IMR-90 (cell line): ENCODE results near the gene TSPAN19. TPM values are rescaled to one million over a fixed set of nuclear protein-coding genes. Genes with fewer than 3 reads are reported as not detected.

Source experiments
- ATAC-seq: fragments of 200-7000 bp; cut with Tn5 transposase; 2 replicates; pipeline ENCODE4 v1.9.1; 2020; ENCODE audit warnings: low read depth, mild to moderate bottlenecking, moderate library complexity
- BruUV-seq: library from RNA; stranded (reverse); fragments of 400-500 nt; replicated peaks from 2 replicates; lab custom pipeline; 2021; lab: Mats Ljungman, UMichigan
- CTCF ChIA-PET: fragments of 300-600 bp; formaldehyde crosslinking; extraction: SDS; loops from one replicate; lab custom pipeline; 2021; ENCODE audit warnings: antibody characterized with exemption; lab: Yijun Ruan, JAX
- POLR2A ChIA-PET: fragments of 300-600 bp; sonication (Branson Sonifier 250); formaldehyde crosslinking; loops from one replicate; lab custom pipeline; 2022; ENCODE audit warnings: antibody characterized with exemption; ENCODE audit not compliant: unreplicated experiment; lab: Charles Lee
- DNase-seq: peaks from one replicate; pipeline ENCODE4 v3.0.0; 2013
- H2AFZ ChIP-seq: replicated peaks from 2 replicates; pipeline ENCODE3; 2013; ENCODE audit warnings: low read length, mild to moderate bottlenecking; ENCODE audit not compliant: poor library complexity
- H2AK5ac ChIP-seq: 2 replicates; pipeline ENCODE4 v1.6.1; 2013; ENCODE audit warnings: low read depth, low read length, inconsistent platforms
- H2AK9ac ChIP-seq: replicated peaks from 2 replicates; pipeline ENCODE3; 2013; ENCODE audit warnings: mild to moderate bottlenecking, low read depth, low read length, moderate library complexity; ENCODE audit not compliant: poor library complexity
- H2BK120ac ChIP-seq: 2 replicates; pipeline ENCODE4 v1.6.1; 2013; ENCODE audit warnings: low read depth, low read length, inconsistent platforms
- H2BK15ac ChIP-seq: 3 replicates; pipeline ENCODE4 v1.6.1; 2013; ENCODE audit warnings: low read depth, low read length, inconsistent platforms
- H2BK20ac ChIP-seq: 2 replicates; pipeline ENCODE4 v1.6.1; 2013; ENCODE audit warnings: low read depth, mild to moderate bottlenecking, inconsistent platforms, low read length, moderate library complexity
- H2BK5ac ChIP-seq: 2 replicates; pipeline ENCODE4 v1.6.1; 2013; ENCODE audit warnings: mild to moderate bottlenecking, low read depth, low read length, inconsistent platforms; ENCODE audit not compliant: poor library complexity, severe bottlenecking
- H3K14ac ChIP-seq: replicated peaks from 2 replicates; pipeline ENCODE4 v1.6.1; 2013; ENCODE audit warnings: low read depth, low read length, inconsistent platforms
- H3K18ac ChIP-seq: 2 replicates; pipeline ENCODE4 v1.6.1; 2013; ENCODE audit warnings: low read depth, low read length, control low read depth
- H3K23ac ChIP-seq: 2 replicates; pipeline ENCODE4 v1.6.1; 2013; ENCODE audit warnings: low read depth, low read length, inconsistent platforms
- H3K27ac ChIP-seq: 2 replicates; pipeline ENCODE4 v1.5.1; 2013; ENCODE audit warnings: mild to moderate bottlenecking, control low read depth, low read length; ENCODE audit not compliant: insufficient read depth
- H3K27me3 ChIP-seq: 2 replicates; pipeline ENCODE4 v1.6.1; 2013; ENCODE audit warnings: low read length; ENCODE audit not compliant: control insufficient read depth, insufficient read depth
- H3K36me3 ChIP-seq: 2 replicates; pipeline ENCODE4 v1.6.1; 2013; ENCODE audit warnings: low read length, mixed read lengths; ENCODE audit not compliant: control insufficient read depth, insufficient read depth
- H3K4ac ChIP-seq: 2 replicates; pipeline ENCODE4 v1.6.1; 2013; ENCODE audit warnings: low read depth, low read length, inconsistent platforms
- H3K4me1 ChIP-seq: 2 replicates; pipeline ENCODE4 v1.6.1; 2013; ENCODE audit warnings: low read length, mixed read lengths; ENCODE audit not compliant: control insufficient read depth, insufficient read depth
- H3K4me2 ChIP-seq: 2 replicates; pipeline ENCODE4 v1.6.1; 2013; ENCODE audit warnings: low read depth, mild to moderate bottlenecking, control low read depth, low read length, moderate library complexity
- H3K4me3 ChIP-seq: 2 replicates; pipeline ENCODE4 v1.5.1; 2013; ENCODE audit warnings: low read depth, mild to moderate bottlenecking, control low read depth, low read length, moderate library complexity; ENCODE audit not compliant: insufficient read depth
- H3K56ac ChIP-seq: 2 replicates; pipeline ENCODE4 v1.6.1; 2013; ENCODE audit warnings: low read length, inconsistent platforms; ENCODE audit not compliant: insufficient read depth; ENCODE audit errors: extremely low read depth
- H3K79me1 ChIP-seq, 2 experiments: 2 replicates each; pipeline ENCODE4 v1.6.1; 2013; ENCODE audit warnings: low read length in 2 of 2, inconsistent platforms in 1 of 2, low read depth in 1 of 2
- H3K9ac ChIP-seq: 2 replicates; pipeline ENCODE4 v1.6.1; 2013; ENCODE audit warnings: low read depth, low read length, control low read depth
- H3K9me1 ChIP-seq: 2 replicates; pipeline ENCODE4 v1.6.1; 2013; ENCODE audit warnings: low read length, inconsistent platforms; ENCODE audit not compliant: insufficient read depth
- H3K9me3 ChIP-seq: 2 replicates; pipeline ENCODE4 v1.6.1; 2013; ENCODE audit warnings: low read length; ENCODE audit not compliant: control insufficient read depth, insufficient read depth
- H4K20me1 ChIP-seq: 2 replicates; pipeline ENCODE4 v1.6.1; 2013; ENCODE audit warnings: low read length, inconsistent platforms; ENCODE audit not compliant: insufficient read depth
- H4K5ac ChIP-seq: 2 replicates; pipeline ENCODE4 v1.6.1; 2013; ENCODE audit warnings: mild to moderate bottlenecking, low read depth, low read length, control low read depth
- H4K8ac ChIP-seq, 2 experiments: 2 replicates each; pipeline ENCODE4 v1.6.1; 2013; ENCODE audit warnings: low read depth in 2 of 2, low read length in 2 of 2, control low read depth in 1 of 2, inconsistent platforms in 1 of 2
- H4K91ac ChIP-seq: 2 replicates; pipeline ENCODE4 v1.6.1; 2013; ENCODE audit warnings: low read depth, low read length, inconsistent platforms; ENCODE audit not compliant: insufficient read depth
- BHLHE40 ChIP-seq: fragments of 150-350 bp; IDR thresholded peaks from 2 replicates; pipeline ENCODE4 v1.6.1; 2016; ENCODE audit warnings: mild to moderate bottlenecking, low read depth, low read length
- CEBPB ChIP-seq: IDR thresholded peaks from 2 replicates; pipeline ENCODE4 v1.6.1; 2012; ENCODE audit warnings: low read depth, low read length, improper control_type of control experiment
- CHD1 ChIP-seq: IDR thresholded peaks from 2 replicates; pipeline ENCODE4 v1.6.1; 2012; ENCODE audit warnings: low read depth, low read length, improper control_type of control experiment
- CTCF ChIP-seq: conservative IDR thresholded peaks from 2 replicates; pipeline ENCODE4 v1.5.1; 2012; ENCODE audit warnings: mild to moderate bottlenecking, low read depth, low read length, improper control_type of control experiment
- FOS ChIP-seq: fragments of 150-350 bp; IDR thresholded peaks from 2 replicates; pipeline ENCODE4 v1.6.1; 2016; ENCODE audit warnings: low read depth, low read length
- MAFK ChIP-seq: IDR thresholded peaks from 2 replicates; pipeline ENCODE4 v1.6.1; 2012; ENCODE audit warnings: low read depth, low read length, improper control_type of control experiment
- MXI1 ChIP-seq: IDR thresholded peaks from 2 replicates; pipeline ENCODE4 v1.6.1; 2012; ENCODE audit warnings: low read depth, mild to moderate bottlenecking, low read length, moderate library complexity, borderline replicate concordance
- NFE2L2 ChIP-seq: fragments of 150-350 bp; IDR thresholded peaks from 2 replicates; pipeline ENCODE4 v1.6.1; 2016; ENCODE audit warnings: low read depth, mild to moderate bottlenecking, low read length
- POLR2A ChIP-seq: IDR thresholded peaks from 2 replicates; pipeline ENCODE4 v1.6.1; 2012; ENCODE audit warnings: mild to moderate bottlenecking, low read depth, low read length
- RAD21 ChIP-seq: IDR thresholded peaks from 2 replicates; pipeline ENCODE4 v1.6.1; 2012; ENCODE audit warnings: low read length, improper control_type of control experiment
- RCOR1 ChIP-seq: IDR thresholded peaks from 2 replicates; pipeline ENCODE4 v1.6.1; 2012; ENCODE audit warnings: mild to moderate bottlenecking, low read length, improper control_type of control experiment; ENCODE audit not compliant: insufficient replicate concordance
- RFX5 ChIP-seq: IDR thresholded peaks from 2 replicates; pipeline ENCODE4 v1.8.0; 2012; ENCODE audit warnings: low read depth, mild to moderate bottlenecking, low read length, moderate library complexity
- USF2 ChIP-seq: fragments of 150-350 bp; IDR thresholded peaks from 2 replicates; pipeline ENCODE4 v1.6.1; 2017; ENCODE audit warnings: mild to moderate bottlenecking, antibody characterized with exemption, low read length, low read depth
- dilution Hi-C: fragments of 300-500 bp; cut with HindIII; formaldehyde crosslinking; loops from one replicate; pipeline ENCODE4 v1.14.3; 2018; ENCODE audit warnings: low sequenced_read_pairs; ENCODE audit not compliant: unreplicated experiment
- in situ Hi-C: fragments of 300-500 bp; cut with MboI; formaldehyde crosslinking; loops from 3 replicates; pipeline ENCODE4 v1.14.3; 2019; ENCODE audit warnings: low sequenced_read_pairs, inconsistent platforms, mixed read lengths
- intact Hi-C: fragments of 100-400 bp; cut with micrococcal nuclease; formaldehyde crosslinking; loops from 2 replicates; pipeline ENCODE4 v1.10.0; 2022
- polyA plus RNA-seq, 3 experiments: library from polyadenylated mRNA; depleted of rRNA; stranded (reverse); fragments of >200 nt; gene quantifications; 2 replicates each; pipeline ENCODE4 v1.2.3, GENCODE V29; 2012; ENCODE audit warnings: low replicate concordance in 1 of 3
- total RNA-seq: library from RNA; depleted of rRNA; stranded (reverse); fragments of >200 nt; gene quantifications from 2 replicates; pipeline ENCODE4 v1.2.3, GENCODE V29; 2012

Gene TSPAN19
- total and polyA plus RNA-seq, 2 of the 4 experiments (the other 2 are of a cell fraction) = not detected

- H3K27me3 ChIP-seq = no peaks in the 10 kb centered on the region
- no peak overlapping the region for H2AK5ac ChIP-seq
- H3K4me3 ChIP-seq = no peak overlapping the region
- peak; percentile 11 for DNase-seq
- no peaks in the 10 kb centered on the region for H4K20me1 ChIP-seq
- no peak overlapping the region for H4K8ac ChIP-seq
- H3K9me3 ChIP-seq = no peaks in the 10 kb centered on the region
- no peak overlapping the region for H3K4me2 ChIP-seq
- H2BK5ac ChIP-seq = no peak overlapping the region
- H2BK120ac ChIP-seq = no peak overlapping the region
- H2AK9ac ChIP-seq = no peak overlapping the region
- in situ Hi-C loops = no loop called here
- H3K14ac ChIP-seq = no peak overlapping the region
- no peaks in the 10 kb centered on the region for H3K36me3 ChIP-seq
- H4K91ac ChIP-seq = no peak overlapping the region
- no peak; the same call in 1 of the 2 replicates for ATAC-seq
- H3K4ac ChIP-seq = no peak overlapping the region
- no peak overlapping the region for H2AFZ ChIP-seq
- no peak overlapping the region for H4K5ac ChIP-seq
- H3K18ac ChIP-seq = no peak overlapping the region
- H3K4me1 ChIP-seq = peaks cover 10% of the 10 kb centered on the region
- no peak overlapping the region for H3K27ac ChIP-seq
- dilution Hi-C loops = no loop called here
- no peak overlapping the region for H2BK20ac ChIP-seq
- BruUV-seq = no TSS peak
- H3K56ac ChIP-seq = no peak overlapping the region
- H2BK15ac ChIP-seq = no peak overlapping the region
- no peak overlapping the region for H3K23ac ChIP-seq
- no peak for TF ChIP-seq BHLHE40
- TF ChIP-seq CHD1 = no peak
- TF ChIP-seq RCOR1 = no peak
- no peak for TF ChIP-seq NFE2L2
- TF ChIP-seq RAD21 = no peak
- no peak for TF ChIP-seq MXI1
- TF ChIP-seq MAFK = no peak
- no peak for TF ChIP-seq CTCF
- TF ChIP-seq RFX5 = no peak
- no peak for TF ChIP-seq USF2
- TF ChIP-seq POLR2A = no peak
- no peak for TF ChIP-seq CEBPB
- TF ChIP-seq FOS = no peak
- no peaks in the 10 kb centered on the region for H3K79me1 ChIP-seq
- ChIA-PET CTCF (interaction anchor here (0.6 kb wide), 1 partner anchor 10 kb away, joined by 10 read pairs; no protein-coding TSS in a partner anchor), POLR2A (no interaction called here)
- H3K9ac ChIP-seq = no peak overlapping the region
- intact Hi-C loops = no loop called here
- H3K9me1 ChIP-seq = peaks cover 5% of the 10 kb centered on the region; the same call in 1 of the 2 replicates
Observed at GRCh38 chr12:84994426-84994825, 41.7 kb downstream of the TSPAN19 start.
